GM20000 (cell line): ENCODE data around the gene FAM200B.

Experiments used
- DNase-seq: peaks from one replicate; pipeline ENCODE4 v3.0.0; 2012; ENCODE audit warnings: low spot score
- CTCF ChIP-seq: IDR thresholded peaks from 2 replicates; pipeline ENCODE4 v1.5.1; 2012; ENCODE audit warnings: mild to moderate bottlenecking, control low read depth; ENCODE audit errors: extremely low read depth, missing control alignments

FAM200B gene

GRCh38 chr4:15681372-15682241, at the start of gene FAM200B:
TSS of gene FAM200B (plus strand) at chr4:15681827. CDS start at chr4:15686978, 5,151 bp downstream.
- TF ChIP-seq CTCF, result no peak
- peak; percentile 97 for DNase-seq

GRCh38 chr4:15636818-15637217, 44.8 kb upstream of the FAM200B start:
- TF ChIP-seq CTCF, result no peak
- DNase-seq, result no peak

- DNase-seq, result no peak
Observed at GRCh38 chr4:15638418-15638817, 43.2 kb upstream of the FAM200B start.

DNA sequence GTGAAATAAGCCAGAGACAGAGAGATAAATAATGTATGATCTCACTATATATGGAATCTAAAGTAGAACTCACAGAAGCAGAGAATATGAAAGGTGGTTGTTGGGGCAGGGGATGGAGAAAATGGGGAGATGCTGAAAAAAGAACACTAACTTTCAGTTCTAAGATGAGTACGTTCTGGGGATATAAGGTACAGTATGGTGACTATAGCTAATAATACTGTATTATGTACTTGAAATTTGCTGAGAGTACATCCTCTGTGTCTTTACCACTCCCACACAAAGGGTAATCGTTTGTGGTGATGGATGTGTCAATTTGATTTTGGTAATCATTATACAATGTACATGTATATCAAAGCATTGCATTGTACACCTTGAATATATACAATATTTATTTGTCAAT, 33.0 kb upstream of the FAM200B start:
- TF ChIP-seq CTCF, result no peak
- no peak for DNase-seq

More at GRCh38 chr4:15638418-15638817, 43.2 kb upstream of the FAM200B start:
- TF ChIP-seq CTCF, result no peak

GRCh38 chr4:15649914-15650545, 31.6 kb upstream of the FAM200B start:
- peak; percentile 39 for TF ChIP-seq CTCF
- DNase-seq, result peak; percentile 38

DNA sequence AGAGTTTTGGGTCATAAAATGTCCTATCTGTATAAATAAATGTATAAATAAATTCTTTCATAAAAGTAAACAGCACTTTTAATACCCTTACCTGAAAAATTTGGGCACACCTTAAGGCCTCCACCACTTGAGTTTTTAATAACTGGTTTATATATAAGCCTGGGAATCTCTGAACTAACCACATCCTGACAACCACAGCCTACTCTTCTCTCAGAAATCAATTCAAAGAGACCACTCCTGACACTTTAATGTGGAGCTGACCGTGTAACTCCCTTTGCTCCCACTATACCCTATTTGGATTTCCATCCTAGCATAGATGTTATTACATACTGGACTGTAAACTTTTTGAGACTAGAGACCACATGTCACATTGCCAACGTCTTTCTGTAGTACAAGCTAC, 30.0 kb upstream of the FAM200B start:
- no peak for DNase-seq
- no peak for TF ChIP-seq CTCF

DNA sequence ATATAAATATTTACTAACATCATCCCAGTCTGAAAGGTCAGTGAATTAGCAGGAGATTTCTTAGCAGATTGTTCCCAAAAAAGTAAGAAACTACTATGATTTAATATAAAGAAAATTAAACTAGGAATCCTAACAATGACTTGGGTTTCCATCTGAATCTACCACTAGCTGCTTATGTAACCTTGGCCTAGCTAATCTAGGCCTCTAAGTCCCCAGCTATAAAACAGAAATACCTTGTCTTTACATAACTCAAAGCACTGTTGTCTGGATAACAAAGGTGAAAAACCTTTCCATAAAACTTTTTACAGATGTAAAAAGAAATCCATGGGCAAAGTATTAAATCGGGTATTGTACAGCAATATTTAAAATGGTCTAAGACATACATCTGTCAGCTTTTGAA, 29.4 kb upstream of the FAM200B start:
- no peak for DNase-seq
- no peak for TF ChIP-seq CTCF
